Gastroesophageal sphincter (tissue), 4 donors: ENCODE data around the gene TAB3. TPM values are rescaled to one million over a fixed set of nuclear protein-coding genes. Genes with fewer than 3 reads are reported as not detected.

Experiments
- ATAC-seq: fragments of 150-250 bp; one replicate; pipeline ENCODE4 v1.9.1; 2016; ENCODE audit warnings: mild to moderate bottlenecking, moderate library complexity
- H3K27ac ChIP-seq, 4 donors: fragments of 200-600 bp; sonication (generic) in 3 of 4; 1 replicate in 3 of 4; 2 replicates in 1 of 4; pipeline ENCODE4 v1.5.1; 2016 to 2019
- H3K27me3 ChIP-seq: fragments of 200-600 bp; sonication (generic); one replicate; pipeline ENCODE4 v1.5.1; 2019
- H3K36me3 ChIP-seq, 2 donors: fragments of 200-600 bp; sonication (generic); one replicate each; pipeline ENCODE4 v1.5.1; 2019; ENCODE audit warnings: control low read depth in 1 of 2
- H3K4me1 ChIP-seq, 3 donors: fragments of 200-600 bp; sonication (generic); 1 replicate in 2 of 3; 2 replicates in 1 of 3; pipeline ENCODE4 v1.5.1; 2016 to 2019; ENCODE audit warnings: control low read depth in 2 of 3
- H3K4me3 ChIP-seq, 2 donors: fragments of 200-600 bp; sonication (generic); one replicate each; pipeline ENCODE4 v1.5.1; 2019; ENCODE audit warnings: mild to moderate bottlenecking in 1 of 2, moderate library complexity in 1 of 2
- H3K9me3 ChIP-seq, 3 donors: fragments of 200-600 bp; sonication (generic); one replicate each; pipeline ENCODE4 v1.5.1; 2017 to 2019; ENCODE audit warnings: control low read depth in 2 of 3
- EP300 ChIP-seq: sonication (generic); formaldehyde crosslinking; IDR thresholded peaks from one replicate; pipeline ENCODE4 v1.6.1; 2017; ENCODE audit warnings: antibody characterized with exemption, mild to moderate bottlenecking
- POLR2A ChIP-seq, 2 donors: fragments of 450-650 bp; IDR thresholded peaks; one replicate each; pipeline ENCODE4 v1.6.1; 2017; ENCODE audit warnings: antibody characterized with exemption in 2 of 2, mild to moderate bottlenecking in 2 of 2, moderate library complexity in 1 of 2
- POLR2AphosphoS5 ChIP-seq: sonication (generic); formaldehyde crosslinking; IDR thresholded peaks from one replicate; pipeline ENCODE4 v1.6.1; 2017; ENCODE audit warnings: antibody characterized with exemption
- WGBS, 2 donors: methylation state at CpG; one replicate each; pipeline ENCODE4 v1.1.5; 2018; ENCODE audit warnings: low coverage in 1 of 2; 5-methylcytosine and 5-hydroxymethylcytosine counted together
- total RNA-seq, 4 donors: library from RNA; depleted of rRNA; stranded (reverse); fragments of >200 nt; gene quantifications; one replicate each; pipeline ENCODE4 v1.1.0, GENCODE V29; 2016
- TF ChIP-seq, protein P1 (sequence below), 4 experiments: fragments of 200-600 bp in 2 of 4; fragments of 450-650 bp in 2 of 4; sonication (generic) in 1 of 4; IDR thresholded peaks; one replicate each; pipeline ENCODE4 v1.5.1; 2017 to 2019; ENCODE audit warnings: antibody characterized with exemption in 4 of 4, mild to moderate bottlenecking in 2 of 4, moderate library complexity in 2 of 4

Gene TAB3
- total RNA-seq, 4 donors from 2014 or later = 16.8 to 26.0 (median 18.7) TPM

DNA sequence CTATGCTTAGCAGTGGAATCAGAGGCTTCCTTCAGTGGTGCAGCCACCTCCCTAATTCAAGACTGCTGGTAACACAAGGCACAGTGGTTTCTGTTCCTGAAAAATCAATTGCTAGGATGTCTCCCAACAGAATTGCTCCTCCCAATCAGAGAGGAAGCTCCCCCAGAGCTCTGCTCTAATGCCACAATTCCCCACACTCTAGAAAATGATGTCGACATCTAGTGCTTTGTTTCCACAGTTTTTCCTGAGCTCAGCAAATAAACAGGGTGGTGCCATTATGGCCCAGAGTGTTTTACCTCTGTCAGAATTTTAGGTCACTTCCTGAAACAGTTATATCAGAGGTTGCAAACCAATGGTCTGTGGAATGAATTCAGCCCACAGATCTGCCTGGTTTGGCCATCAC lies 24.7 kb downstream of the TAB3 start:
- TF ChIP-seq, protein P1, sequence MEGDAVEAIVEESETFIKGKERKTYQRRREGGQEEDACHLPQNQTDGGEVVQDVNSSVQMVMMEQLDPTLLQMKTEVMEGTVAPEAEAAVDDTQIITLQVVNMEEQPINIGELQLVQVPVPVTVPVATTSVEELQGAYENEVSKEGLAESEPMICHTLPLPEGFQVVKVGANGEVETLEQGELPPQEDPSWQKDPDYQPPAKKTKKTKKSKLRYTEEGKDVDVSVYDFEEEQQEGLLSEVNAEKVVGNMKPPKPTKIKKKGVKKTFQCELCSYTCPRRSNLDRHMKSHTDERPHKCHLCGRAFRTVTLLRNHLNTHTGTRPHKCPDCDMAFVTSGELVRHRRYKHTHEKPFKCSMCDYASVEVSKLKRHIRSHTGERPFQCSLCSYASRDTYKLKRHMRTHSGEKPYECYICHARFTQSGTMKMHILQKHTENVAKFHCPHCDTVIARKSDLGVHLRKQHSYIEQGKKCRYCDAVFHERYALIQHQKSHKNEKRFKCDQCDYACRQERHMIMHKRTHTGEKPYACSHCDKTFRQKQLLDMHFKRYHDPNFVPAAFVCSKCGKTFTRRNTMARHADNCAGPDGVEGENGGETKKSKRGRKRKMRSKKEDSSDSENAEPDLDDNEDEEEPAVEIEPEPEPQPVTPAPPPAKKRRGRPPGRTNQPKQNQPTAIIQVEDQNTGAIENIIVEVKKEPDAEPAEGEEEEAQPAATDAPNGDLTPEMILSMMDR (IDR thresholded peaks at IDR 0.05) = no peak
- no peak for TF ChIP-seq POLR2A (IDR thresholded peaks at IDR 0.05)
- no peak for TF ChIP-seq EP300
- TF ChIP-seq POLR2AphosphoS5 = no peak
- Histone ChIP-seq H3K4me3 (no peak overlapping the region), H3K27ac (no peak overlapping the region), H3K36me3 (peaks cover 0 to 25% of the 10 kb centered on the region in 2 donors), H3K4me1 (no peaks in the 10 kb centered on the region), H3K27me3 (no peaks in the 10 kb centered on the region), H3K9me3 (no peaks in the 10 kb centered on the region)
- peak; percentile 75 for ATAC-seq
- WGBS, 2 donors = no CpG with 5 or more reads among the region's 1 CpG

DNA sequence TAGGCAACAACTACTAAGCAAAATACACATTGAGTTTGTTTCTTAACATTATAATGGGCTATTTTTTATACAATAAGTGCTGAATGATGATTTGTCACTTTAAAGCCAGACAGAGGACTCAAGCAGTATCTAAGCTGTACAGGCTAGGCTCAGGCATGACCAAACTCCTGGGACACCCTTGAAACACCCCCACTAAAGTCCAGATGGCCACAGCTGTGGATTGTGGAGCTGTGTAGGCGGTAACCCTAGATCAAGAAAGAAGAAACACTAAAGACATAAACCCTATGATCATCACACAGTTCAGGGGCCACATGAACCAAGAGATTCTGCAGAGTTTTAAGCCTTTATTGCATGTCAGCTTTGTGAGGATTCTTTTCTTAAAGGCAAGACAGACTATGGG lies 25.1 kb downstream of the TAB3 start:
- no peak overlapping the region for H3K4me3 ChIP-seq
- no peak overlapping the region for H3K27ac ChIP-seq
- 75% methylated on average over 1 of the region's 1 CpG; no CpG with 5 or more reads in 1 of the 2 donors for WGBS, 2 donors
- TF ChIP-seq EP300 = no peak
- no peak for TF ChIP-seq POLR2AphosphoS5
- TF ChIP-seq, protein P1 (IDR thresholded peaks at IDR 0.05) = no peak
- TF ChIP-seq POLR2A (IDR thresholded peaks at IDR 0.05) = no peak
- H3K27me3 ChIP-seq = no peaks in the 10 kb centered on the region
- H3K36me3 ChIP-seq = peaks cover 0 to 26% of the 10 kb centered on the region in 2 donors
- ATAC-seq = peak; percentile 41
- no peaks in the 10 kb centered on the region for H3K4me1 ChIP-seq
- no peaks in the 10 kb centered on the region for H3K9me3 ChIP-seq

DNA sequence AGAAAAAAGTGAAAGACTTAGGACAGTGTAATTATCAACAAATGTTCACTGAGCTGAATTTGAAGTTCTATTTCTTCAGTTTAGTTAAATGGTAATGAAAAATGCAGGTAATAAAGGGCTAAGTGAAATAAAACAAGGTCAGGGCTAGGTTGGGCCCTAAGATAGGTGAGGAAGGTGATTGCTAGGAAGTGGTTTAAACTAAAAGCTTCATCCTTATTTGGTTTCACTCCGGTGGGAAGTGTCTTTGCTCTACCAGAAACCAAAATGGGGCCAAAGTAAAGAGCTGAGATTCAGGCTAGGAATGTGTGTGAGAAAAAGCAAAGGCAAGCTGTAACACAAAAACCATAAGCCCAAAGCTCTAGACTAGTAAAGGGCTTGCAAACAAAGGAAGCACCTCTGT lies 31.0 kb downstream of the TAB3 start:
- H3K9me3 ChIP-seq = no peaks in the 10 kb centered on the region
- TF ChIP-seq, protein P1 (IDR thresholded peaks at IDR 0.05) = no peak
- no peak for TF ChIP-seq POLR2A (IDR thresholded peaks at IDR 0.05)
- no peak for TF ChIP-seq POLR2AphosphoS5
- TF ChIP-seq EP300 = no peak
- no peaks in the 10 kb centered on the region for H3K4me1 ChIP-seq
- WGBS, 2 donors = 50 to 100% methylated on average over 1 of the region's 1 CpG
- no peak for ATAC-seq
- H3K36me3 ChIP-seq = peaks cover 0 to 42% of the 10 kb centered on the region in 2 donors
- H3K4me3 ChIP-seq = no peak overlapping the region
- no peaks in the 10 kb centered on the region for H3K27me3 ChIP-seq
- H3K27ac ChIP-seq = no peak overlapping the region

DNA sequence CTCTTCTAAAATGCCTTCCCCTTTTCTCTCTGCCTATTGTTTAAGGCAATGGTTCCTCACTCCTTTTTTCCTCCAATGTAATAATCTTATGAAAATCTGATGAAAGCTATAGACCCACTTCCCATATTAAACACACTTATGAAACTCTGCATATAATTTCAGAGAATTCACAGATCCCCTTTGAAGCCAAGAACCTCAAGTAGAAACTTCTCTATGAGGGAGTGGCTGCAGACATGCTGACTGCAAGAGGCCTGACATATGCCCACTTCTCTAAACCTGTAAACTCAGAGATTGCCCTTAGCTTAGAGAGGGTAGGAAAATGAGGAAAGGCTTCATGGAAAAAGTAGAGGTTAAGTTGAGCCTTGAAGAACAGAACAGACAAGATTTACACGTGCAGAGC lies 37.6 kb downstream of the TAB3 start:
- WGBS, 2 donors = 50 to 89% methylated on average over 1 of the region's 1 CpG

DNA sequence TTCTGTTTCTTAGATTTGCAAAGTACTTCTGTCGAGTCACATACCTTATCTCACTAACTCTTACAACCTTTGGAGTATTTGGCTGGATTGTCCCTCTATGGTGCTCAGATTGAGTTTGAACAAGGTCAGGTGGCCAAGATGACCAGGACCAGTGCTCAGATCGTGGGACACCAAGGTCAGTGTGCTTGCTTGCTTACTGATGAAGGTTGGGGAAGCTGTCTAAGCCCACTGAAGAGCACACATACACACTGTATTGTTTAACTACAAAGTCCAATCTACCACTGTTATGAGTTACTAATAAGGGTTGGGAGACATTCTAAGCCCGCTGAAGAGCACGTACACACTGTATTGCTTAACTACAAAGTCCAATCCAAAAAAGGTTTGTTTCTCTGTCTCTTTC lies 53.7 kb downstream of the TAB3 start:
- no peak for TF ChIP-seq POLR2A (IDR thresholded peaks at IDR 0.05)
- TF ChIP-seq EP300 = no peak
- TF ChIP-seq, protein P1 (IDR thresholded peaks at IDR 0.05) = no peak
- H3K27ac ChIP-seq = no peak overlapping the region
- no peak for ATAC-seq
- H3K9me3 ChIP-seq = no peaks in the 10 kb centered on the region
- H3K36me3 ChIP-seq = peaks cover 0 to 64% of the 10 kb centered on the region in 2 donors
- no peaks in the 10 kb centered on the region for H3K4me1 ChIP-seq
- H3K4me3 ChIP-seq = no peak overlapping the region
- 90 to 100% methylated on average over 2 to 4 of the region's 4 CpGs for WGBS, 2 donors
- no peaks in the 10 kb centered on the region for H3K27me3 ChIP-seq

More for the DNA sequence above, 37.6 kb downstream of the TAB3 start:
- no peak overlapping the region for H3K27ac ChIP-seq
- TF ChIP-seq POLR2A (IDR thresholded peaks at IDR 0.05) (no peak), EP300 (no peak), POLR2AphosphoS5 (no peak)
- TF ChIP-seq, protein P1 (IDR thresholded peaks at IDR 0.05) = no peak
- H3K4me1 ChIP-seq = no peaks in the 10 kb centered on the region
- no peaks in the 10 kb centered on the region for H3K9me3 ChIP-seq
- ATAC-seq = no peak
- no peak overlapping the region for H3K4me3 ChIP-seq
- H3K27me3 ChIP-seq = no peaks in the 10 kb centered on the region
- peaks cover 0 to 42% of the 10 kb centered on the region in 2 donors for H3K36me3 ChIP-seq
